Neural progenitor cell (in vitro differentiated cells): Measurements from ENCODE around the gene GALNT18. TPM values are rescaled to one million over a fixed set of nuclear protein-coding genes. Genes with fewer than 3 reads are reported as not detected.
A peak's percentile ranks its signal among the peaks of the same experiment; 100 is the strongest.

Experiments
- DNase-seq: peaks from one replicate; pipeline ENCODE4 v3.0.0-alpha.2; 2016; ENCODE audit warnings: low spot score
- H2AFZ ChIP-seq: fragments of 200-600 bp; sonication (generic); replicated peaks from 2 replicates; pipeline ENCODE4 v1.6.1; 2016; ENCODE audit warnings: antibody characterized with exemption
- H3F3A ChIP-seq: fragments of 200-600 bp; sonication (generic); 2 replicates; pipeline ENCODE4 v1.6.1; 2016; ENCODE audit warnings: antibody characterized with exemption, low read depth
- H3K27ac ChIP-seq: fragments of 200-600 bp; sonication (generic); 2 replicates; pipeline ENCODE4 v1.5.1; 2016; ENCODE audit warnings: mild to moderate bottlenecking
- H3K27me3 ChIP-seq: fragments of 200-600 bp; sonication (generic); 2 replicates; pipeline ENCODE4 v1.6.1; 2016; ENCODE audit warnings: mild to moderate bottlenecking, moderate library complexity
- H3K36me3 ChIP-seq: fragments of 200-600 bp; sonication (generic); 2 replicates; pipeline ENCODE4 v1.5.1; 2016
- H3K4me1 ChIP-seq: fragments of 200-600 bp; sonication (generic); 2 replicates; pipeline ENCODE4 v1.6.1; 2016; ENCODE audit warnings: mixed run types
- H3K4me2 ChIP-seq: fragments of 200-600 bp; sonication (generic); 2 replicates; pipeline ENCODE4 v1.6.1; 2016
- H3K4me3 ChIP-seq: fragments of 200-600 bp; sonication (generic); 2 replicates; pipeline ENCODE4 v1.5.1; 2016
- H3K79me2 ChIP-seq: fragments of 200-600 bp; sonication (generic); 2 replicates; pipeline ENCODE4 v1.6.1; 2016; ENCODE audit warnings: low read depth
- H3K9ac ChIP-seq: fragments of 200-600 bp; sonication (generic); 2 replicates; pipeline ENCODE4 v1.6.1; 2016
- H3K9me3 ChIP-seq: fragments of 200-600 bp; sonication (generic); 2 replicates; pipeline ENCODE4 v1.5.1; 2016; ENCODE audit warnings: low read depth
- H4K20me1 ChIP-seq: fragments of 200-600 bp; sonication (generic); 2 replicates; pipeline ENCODE4 v1.6.1; 2016; ENCODE audit warnings: low read depth
- H3K27ac Mint-ChIP-seq: 3 replicates; pipeline ENCODE4 v1.8.0; 2021; ENCODE audit warnings: mixed read lengths
- H3K27me3 Mint-ChIP-seq: 2 replicates; pipeline ENCODE4 v1.8.0; 2022; ENCODE audit warnings: low read depth, mild to moderate bottlenecking, inconsistent platforms, moderate library complexity, mixed read lengths; ENCODE audit not compliant: insufficient read depth
- H3K36me3 Mint-ChIP-seq: 3 replicates; pipeline ENCODE4 v1.8.0; 2021; ENCODE audit warnings: mixed read lengths
- H3K4me1 Mint-ChIP-seq: 3 replicates; pipeline ENCODE4 v1.8.0; 2021; ENCODE audit warnings: mixed read lengths
- H3K4me3 Mint-ChIP-seq: 3 replicates; pipeline ENCODE4 v1.8.0; 2021; ENCODE audit warnings: mild to moderate bottlenecking, moderate library complexity, mixed read lengths
- H3K9me3 Mint-ChIP-seq: 3 replicates; pipeline ENCODE4 v1.8.0; 2020; ENCODE audit warnings: mixed read lengths
- EZH2 ChIP-seq: fragments of 200-600 bp; sonication (generic); IDR thresholded peaks from 2 replicates; pipeline ENCODE4 v1.6.1; 2017; ENCODE audit warnings: antibody characterized with exemption, mild to moderate bottlenecking, moderate library complexity
- EZH2phosphoT487 ChIP-seq: fragments of 200-600 bp; sonication (generic); IDR thresholded peaks from 2 replicates; pipeline ENCODE4 v1.6.1; 2017; ENCODE audit warnings: antibody characterized with exemption
- total RNA-seq: library from RNA; depleted of rRNA; stranded (reverse); fragments of >200 nt; gene quantifications from 2 replicates; pipeline ENCODE4 v1.2.3, GENCODE V29; 2015; ENCODE audit warnings: low replicate concordance
- TF ChIP-seq, protein P1 (sequence below): fragments of 200-600 bp; sonication (generic); IDR thresholded peaks from 2 replicates; pipeline ENCODE4 v1.5.1; 2017; ENCODE audit warnings: antibody characterized with exemption, mild to moderate bottlenecking

The GALNT18 gene
- total RNA-seq, 1 donor from 2014 or later = 2.4 TPM

DNA sequence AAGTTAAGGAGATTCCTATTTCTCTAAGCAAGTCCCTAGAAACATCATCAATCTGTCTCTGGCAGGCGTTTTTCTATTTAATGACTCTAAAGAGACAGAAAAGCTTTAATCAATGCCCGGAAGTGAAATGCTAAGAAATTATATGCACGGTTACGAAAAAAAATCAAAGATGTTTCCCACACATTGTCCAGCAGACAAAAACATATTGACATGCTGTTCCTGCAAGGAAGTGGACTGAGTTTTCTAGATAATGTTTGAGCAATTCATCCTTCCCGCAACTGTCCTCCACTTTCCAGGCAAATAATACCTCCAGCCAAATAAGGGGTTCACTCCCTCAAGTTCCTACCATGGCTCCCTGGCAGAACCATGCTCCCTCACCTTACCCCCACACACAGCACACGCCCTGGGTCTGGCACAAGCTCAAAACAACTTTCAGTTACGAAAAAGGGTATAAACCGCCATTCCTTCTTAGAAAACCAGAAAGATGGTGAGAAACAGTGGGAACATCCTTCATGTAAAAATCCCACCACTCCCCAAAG, 29.6 kb downstream of the GALNT18 start:
- Histone ChIP-seq H3F3A (no peaks in the 10 kb centered on the region), H3K27me3 (no peaks in the 10 kb centered on the region), H3K4me2 (no peak overlapping the region), H2AFZ (no peak overlapping the region), H3K4me3 (no peak overlapping the region), H3K4me1 (peaks cover 19% of the 10 kb centered on the region), H3K36me3 (no peaks in the 10 kb centered on the region), H4K20me1 (no peaks in the 10 kb centered on the region), H3K79me2 (no peaks in the 10 kb centered on the region), H3K9me3 (no peaks in the 10 kb centered on the region), H3K27ac (no peak overlapping the region), H3K9ac (no peak overlapping the region)
- Mint-ChIP-seq H3K27ac (no peak overlapping the region), H3K27me3 (no peaks in the 10 kb centered on the region), H3K36me3 (no peaks in the 10 kb centered on the region), H3K4me3 (no peak overlapping the region), H3K9me3 (no peaks in the 10 kb centered on the region), H3K4me1 (peaks cover 16% of the 10 kb centered on the region)
- no peak for DNase-seq
- TF ChIP-seq EZH2phosphoT487 (no peak), EZH2 (no peak)
- TF ChIP-seq, protein P1, sequence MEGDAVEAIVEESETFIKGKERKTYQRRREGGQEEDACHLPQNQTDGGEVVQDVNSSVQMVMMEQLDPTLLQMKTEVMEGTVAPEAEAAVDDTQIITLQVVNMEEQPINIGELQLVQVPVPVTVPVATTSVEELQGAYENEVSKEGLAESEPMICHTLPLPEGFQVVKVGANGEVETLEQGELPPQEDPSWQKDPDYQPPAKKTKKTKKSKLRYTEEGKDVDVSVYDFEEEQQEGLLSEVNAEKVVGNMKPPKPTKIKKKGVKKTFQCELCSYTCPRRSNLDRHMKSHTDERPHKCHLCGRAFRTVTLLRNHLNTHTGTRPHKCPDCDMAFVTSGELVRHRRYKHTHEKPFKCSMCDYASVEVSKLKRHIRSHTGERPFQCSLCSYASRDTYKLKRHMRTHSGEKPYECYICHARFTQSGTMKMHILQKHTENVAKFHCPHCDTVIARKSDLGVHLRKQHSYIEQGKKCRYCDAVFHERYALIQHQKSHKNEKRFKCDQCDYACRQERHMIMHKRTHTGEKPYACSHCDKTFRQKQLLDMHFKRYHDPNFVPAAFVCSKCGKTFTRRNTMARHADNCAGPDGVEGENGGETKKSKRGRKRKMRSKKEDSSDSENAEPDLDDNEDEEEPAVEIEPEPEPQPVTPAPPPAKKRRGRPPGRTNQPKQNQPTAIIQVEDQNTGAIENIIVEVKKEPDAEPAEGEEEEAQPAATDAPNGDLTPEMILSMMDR = no peak

DNA sequence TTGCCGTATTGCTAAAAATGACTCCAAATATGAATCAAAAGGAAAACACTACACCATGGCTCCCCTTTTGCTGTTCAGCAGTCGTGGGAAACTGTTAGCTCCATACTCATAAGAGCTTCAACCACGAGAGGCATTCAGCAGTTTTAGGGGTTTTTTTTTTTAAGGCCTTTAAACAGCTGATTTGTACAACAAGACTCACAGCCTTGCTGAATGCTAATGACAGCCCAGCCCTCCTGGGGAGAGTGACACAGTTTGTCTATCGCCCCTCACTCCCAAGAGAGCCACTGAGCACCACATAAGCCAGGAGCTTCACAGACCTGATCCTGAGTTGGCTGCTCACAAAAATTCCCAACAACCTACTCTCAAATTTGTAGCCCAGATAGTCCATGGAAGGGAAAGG, 32.4 kb downstream of the GALNT18 start:
- H3K4me1 Mint-ChIP-seq = peaks cover 16% of the 10 kb centered on the region
- no peak overlapping the region for H3K4me3 Mint-ChIP-seq
- Histone ChIP-seq H3K36me3 (no peaks in the 10 kb centered on the region), H3K27ac (no peak overlapping the region), H3K27me3 (no peaks in the 10 kb centered on the region), H3F3A (no peaks in the 10 kb centered on the region), H3K4me2 (no peak overlapping the region), H3K79me2 (no peaks in the 10 kb centered on the region), H2AFZ (no peak overlapping the region), H3K4me1 (peaks cover 19% of the 10 kb centered on the region), H3K4me3 (no peak overlapping the region), H3K9ac (no peak overlapping the region), H4K20me1 (no peaks in the 10 kb centered on the region), H3K9me3 (no peaks in the 10 kb centered on the region)
- no peak for DNase-seq
- TF ChIP-seq EZH2 = no peak
- no peak for TF ChIP-seq EZH2phosphoT487
- no peaks in the 10 kb centered on the region for H3K9me3 Mint-ChIP-seq
- H3K27me3 Mint-ChIP-seq = no peaks in the 10 kb centered on the region
- no peak overlapping the region for H3K27ac Mint-ChIP-seq
- no peaks in the 10 kb centered on the region for H3K36me3 Mint-ChIP-seq

DNA sequence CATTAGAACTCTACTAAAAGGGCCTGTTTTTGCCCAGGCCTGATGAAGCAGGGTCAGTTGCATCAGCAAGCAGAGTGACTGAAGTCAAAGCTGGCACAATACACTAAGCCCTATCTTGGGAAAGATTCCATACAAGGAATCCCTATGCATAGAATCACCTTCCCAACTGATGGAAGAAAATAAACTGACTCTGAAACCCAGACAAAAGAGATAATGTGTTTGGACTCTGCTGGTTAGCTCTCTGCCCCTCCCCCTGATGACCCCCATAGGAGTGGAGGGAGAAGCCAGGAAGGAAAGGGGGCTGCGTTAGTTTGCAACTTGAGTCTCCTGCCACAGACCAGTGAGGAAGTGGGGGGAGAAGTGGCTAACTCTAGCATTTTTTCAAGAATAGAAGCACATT, 32.9 kb downstream of the GALNT18 start:
- no peak overlapping the region for H3K27ac Mint-ChIP-seq
- H3K79me2 ChIP-seq = no peaks in the 10 kb centered on the region
- H3K9me3 ChIP-seq = no peaks in the 10 kb centered on the region
- H2AFZ ChIP-seq = no peak overlapping the region
- H3K27me3 ChIP-seq = no peaks in the 10 kb centered on the region
- H3K4me2 ChIP-seq = peak overlapping the region; percentile 8
- H3K4me1 Mint-ChIP-seq = peaks cover 16% of the 10 kb centered on the region
- no peaks in the 10 kb centered on the region for H3F3A ChIP-seq
- no peak overlapping the region for H3K4me3 ChIP-seq
- no peaks in the 10 kb centered on the region for H3K36me3 Mint-ChIP-seq
- no peak overlapping the region for H3K9ac ChIP-seq
- no peaks in the 10 kb centered on the region for H4K20me1 ChIP-seq
- no peaks in the 10 kb centered on the region for H3K36me3 ChIP-seq
- H3K4me1 ChIP-seq = peaks cover 19% of the 10 kb centered on the region
- TF ChIP-seq EZH2phosphoT487 = no peak
- no peak for TF ChIP-seq EZH2
- TF ChIP-seq, protein P1 = no peak
- no peaks in the 10 kb centered on the region for H3K9me3 Mint-ChIP-seq
- no peak overlapping the region for H3K4me3 Mint-ChIP-seq
- no peak overlapping the region for H3K27ac ChIP-seq
- H3K27me3 Mint-ChIP-seq = no peaks in the 10 kb centered on the region
- DNase-seq = no peak

DNA sequence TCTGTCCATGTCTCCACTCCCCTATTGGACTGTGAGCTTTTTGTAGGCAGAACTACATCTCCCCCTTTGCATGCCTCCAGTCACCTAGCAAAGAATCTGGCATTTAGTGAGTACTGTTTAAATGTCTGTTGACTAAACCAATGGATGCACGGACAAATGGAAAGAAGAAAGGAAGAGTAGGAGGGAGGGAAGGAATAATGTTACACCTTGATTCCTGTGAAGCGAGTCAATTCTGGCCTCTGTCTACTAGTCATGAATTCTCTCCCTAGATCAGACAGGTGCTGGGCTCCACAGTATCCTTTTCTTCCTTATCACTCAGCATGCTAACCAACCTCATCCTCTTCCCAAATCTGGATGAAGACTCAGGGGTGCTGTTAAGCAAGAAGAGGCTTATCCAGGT, 33.6 kb downstream of the GALNT18 start:
- Mint-ChIP-seq H3K36me3 (no peaks in the 10 kb centered on the region), H3K9me3 (no peaks in the 10 kb centered on the region), H3K4me1 (peaks cover 16% of the 10 kb centered on the region), H3K27me3 (no peaks in the 10 kb centered on the region), H3K4me3 (no peak overlapping the region), H3K27ac (no peak overlapping the region)
- Histone ChIP-seq H3K9ac (no peak overlapping the region), H3K4me1 (peaks cover 19% of the 10 kb centered on the region), H3K4me3 (no peak overlapping the region), H3K4me2 (no peak overlapping the region), H4K20me1 (no peaks in the 10 kb centered on the region), H3F3A (no peaks in the 10 kb centered on the region), H2AFZ (no peak overlapping the region), H3K36me3 (no peaks in the 10 kb centered on the region), H3K27me3 (no peaks in the 10 kb centered on the region), H3K27ac (no peak overlapping the region), H3K79me2 (no peaks in the 10 kb centered on the region), H3K9me3 (no peaks in the 10 kb centered on the region)
- TF ChIP-seq EZH2phosphoT487 (no peak), EZH2 (no peak)
- TF ChIP-seq, protein P1 = no peak
- DNase-seq = no peak
